Type B pancreatic cell (in vitro differentiated cells): ENCODE measurements around the gene TCF12. TPM values are rescaled to one million over a fixed set of nuclear protein-coding genes. Genes with fewer than 3 reads are reported as not detected.

ENCODE experiments used
- DNase-seq: peaks from one replicate; pipeline ENCODE4 v3.0.0; 2021; ENCODE audit warnings: mixed read lengths; ENCODE audit not compliant: unreplicated experiment; ENCODE audit errors: extremely low spot score
- H3K27ac Mint-ChIP-seq: 2 replicates; pipeline ENCODE4 v1.8.0; 2021; ENCODE audit warnings: mild to moderate bottlenecking, mixed read lengths
- H3K27me3 Mint-ChIP-seq: 2 replicates; pipeline ENCODE4 v1.8.0; 2021; ENCODE audit warnings: mixed read lengths
- H3K36me3 Mint-ChIP-seq: 2 replicates; pipeline ENCODE4 v1.8.0; 2021; ENCODE audit warnings: mixed read lengths
- H3K4me1 Mint-ChIP-seq: one replicate; pipeline ENCODE4 v1.8.0; 2021; ENCODE audit warnings: mixed read lengths; ENCODE audit not compliant: unreplicated experiment
- H3K4me3 Mint-ChIP-seq: 2 replicates; pipeline ENCODE4 v1.8.0; 2021; ENCODE audit warnings: mild to moderate bottlenecking, mixed read lengths
- H3K9me3 Mint-ChIP-seq: 2 replicates; pipeline ENCODE4 v1.8.0; 2021; ENCODE audit warnings: mixed read lengths
- total RNA-seq: library from RNA; stranded (reverse); gene quantifications from 2 replicates; pipeline ENCODE4 v1.2.1, GENCODE V29; 2021; ENCODE audit warnings: low replicate concordance
- TF ChIP-seq, protein P1 (sequence below): fragments of 200-600 bp; sonication (generic); conservative IDR thresholded peaks from 2 replicates; pipeline ENCODE4 v1.5.0; 2021; ENCODE audit warnings: antibody characterized with exemption, mild to moderate bottlenecking

TCF12 gene
- total RNA-seq, 1 donor from 2014 or later, result 153 TPM

DNA sequence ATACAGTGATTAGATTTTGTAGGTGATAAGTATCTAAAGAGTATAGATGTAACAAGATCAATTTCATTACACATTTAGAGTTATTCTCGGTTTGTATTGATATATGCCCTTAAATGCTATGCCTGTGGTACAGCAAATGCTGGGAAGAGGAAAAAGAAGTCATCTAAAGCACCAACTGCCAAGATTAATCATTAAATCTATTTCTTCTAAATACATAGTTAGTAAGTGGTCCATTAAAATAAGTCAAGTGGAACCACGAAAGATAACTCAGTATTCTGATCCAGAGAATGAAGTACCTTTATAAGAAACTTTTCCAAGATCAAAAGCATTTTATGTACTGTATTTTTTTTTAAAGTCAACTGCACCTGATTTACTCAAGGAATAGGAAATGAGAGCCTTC is 315.7 kb downstream of the TCF12 start:
- Mint-ChIP-seq H3K9me3 (no peaks in the 10 kb centered on the region), H3K27ac (no peak overlapping the region), H3K27me3 (no peaks in the 10 kb centered on the region), H3K4me3 (no peak overlapping the region), H3K36me3 (peaks cover 31% of the 10 kb centered on the region), H3K4me1 (peaks cover 38% of the 10 kb centered on the region)
- TF ChIP-seq, protein P1, sequence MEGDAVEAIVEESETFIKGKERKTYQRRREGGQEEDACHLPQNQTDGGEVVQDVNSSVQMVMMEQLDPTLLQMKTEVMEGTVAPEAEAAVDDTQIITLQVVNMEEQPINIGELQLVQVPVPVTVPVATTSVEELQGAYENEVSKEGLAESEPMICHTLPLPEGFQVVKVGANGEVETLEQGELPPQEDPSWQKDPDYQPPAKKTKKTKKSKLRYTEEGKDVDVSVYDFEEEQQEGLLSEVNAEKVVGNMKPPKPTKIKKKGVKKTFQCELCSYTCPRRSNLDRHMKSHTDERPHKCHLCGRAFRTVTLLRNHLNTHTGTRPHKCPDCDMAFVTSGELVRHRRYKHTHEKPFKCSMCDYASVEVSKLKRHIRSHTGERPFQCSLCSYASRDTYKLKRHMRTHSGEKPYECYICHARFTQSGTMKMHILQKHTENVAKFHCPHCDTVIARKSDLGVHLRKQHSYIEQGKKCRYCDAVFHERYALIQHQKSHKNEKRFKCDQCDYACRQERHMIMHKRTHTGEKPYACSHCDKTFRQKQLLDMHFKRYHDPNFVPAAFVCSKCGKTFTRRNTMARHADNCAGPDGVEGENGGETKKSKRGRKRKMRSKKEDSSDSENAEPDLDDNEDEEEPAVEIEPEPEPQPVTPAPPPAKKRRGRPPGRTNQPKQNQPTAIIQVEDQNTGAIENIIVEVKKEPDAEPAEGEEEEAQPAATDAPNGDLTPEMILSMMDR, result no peak
- no peak for DNase-seq

GRCh38 chr15:57235186-57235585 is 316.7 kb downstream of the TCF12 start:
- no peaks in the 10 kb centered on the region for H3K9me3 Mint-ChIP-seq
- TF ChIP-seq, protein P1, result no peak
- no peak overlapping the region for H3K27ac Mint-ChIP-seq
- no peaks in the 10 kb centered on the region for H3K27me3 Mint-ChIP-seq
- H3K4me1 Mint-ChIP-seq, result peaks cover 37% of the 10 kb centered on the region
- H3K4me3 Mint-ChIP-seq, result no peak overlapping the region
- no peak for DNase-seq
- H3K36me3 Mint-ChIP-seq, result peaks cover 38% of the 10 kb centered on the region

GRCh38 chr15:57235873-57236272 is 317.4 kb downstream of the TCF12 start:
- no peak for DNase-seq
- no peaks in the 10 kb centered on the region for H3K27me3 Mint-ChIP-seq

DNA sequence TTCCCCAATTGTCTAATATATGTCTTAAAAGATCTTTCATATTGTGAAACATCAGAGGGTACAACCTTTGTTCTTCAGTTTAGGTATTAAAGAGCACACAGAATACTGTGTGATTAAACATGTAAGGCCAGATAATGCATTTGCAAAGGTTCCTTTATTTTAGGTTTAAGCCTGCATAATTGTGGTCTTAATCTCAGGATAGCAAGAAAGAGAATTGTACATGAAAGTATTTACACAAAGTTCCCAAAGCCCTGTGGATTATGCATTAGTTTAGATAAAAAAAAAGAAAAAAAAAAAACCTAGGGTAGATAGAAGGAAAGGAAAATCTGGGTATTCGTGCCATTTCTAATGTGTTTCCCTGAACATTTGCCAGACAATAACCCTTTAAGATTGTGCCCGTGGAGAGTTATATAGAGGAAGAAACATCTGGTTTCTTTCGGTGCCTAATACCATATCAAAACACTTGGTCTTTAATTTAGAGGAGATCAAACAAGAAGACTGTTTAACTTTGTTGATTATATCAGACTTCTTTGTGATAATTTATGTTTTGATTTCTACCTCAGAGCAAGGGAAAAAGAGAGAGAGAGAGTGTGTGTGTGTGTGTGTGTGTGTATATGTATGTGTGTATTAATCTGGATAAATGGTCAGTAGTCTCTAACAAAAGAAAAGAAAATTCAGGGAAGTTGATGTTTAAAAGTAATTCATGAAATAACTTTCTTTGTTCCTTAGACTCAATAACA is 318.3 kb downstream of the TCF12 start:
- Mint-ChIP-seq H3K4me3 (peak overlapping the region; percentile 34), H3K27me3 (no peaks in the 10 kb centered on the region), H3K9me3 (no peaks in the 10 kb centered on the region), H3K27ac (peak overlapping the region; percentile 58), H3K36me3 (peaks cover 37% of the 10 kb centered on the region), H3K4me1 (peaks cover 31% of the 10 kb centered on the region)
- no peak for DNase-seq
- TF ChIP-seq, protein P1, result no peak

More at GRCh38 chr15:57235873-57236272, 317.4 kb downstream of the TCF12 start:
- TF ChIP-seq, protein P1, result no peak
- H3K36me3 Mint-ChIP-seq, result peaks cover 38% of the 10 kb centered on the region
- H3K27ac Mint-ChIP-seq, result peak overlapping the region; percentile 7
- H3K4me3 Mint-ChIP-seq, result peak overlapping the region; percentile 68
- peaks cover 31% of the 10 kb centered on the region for H3K4me1 Mint-ChIP-seq
- H3K9me3 Mint-ChIP-seq, result no peaks in the 10 kb centered on the region

- no peak for DNase-seq
- H3K9me3 Mint-ChIP-seq, result no peaks in the 10 kb centered on the region
- H3K27me3 Mint-ChIP-seq, result no peaks in the 10 kb centered on the region
- H3K4me3 Mint-ChIP-seq, result peak overlapping the region; percentile 34
- peak overlapping the region; percentile 58 for H3K27ac Mint-ChIP-seq
- TF ChIP-seq, protein P1, result no peak
- peaks cover 42% of the 10 kb centered on the region for H3K36me3 Mint-ChIP-seq
- H3K4me1 Mint-ChIP-seq, result peaks cover 31% of the 10 kb centered on the region
Observed at GRCh38 chr15:57237301-57237642, 318.8 kb downstream of the TCF12 start.
